Naive thymus-derived CD4-positive, alpha-beta T cell (primary cell): ENCODE data around the gene XYLT1. TPM values are rescaled to one million over a fixed set of nuclear protein-coding genes. Genes with fewer than 3 reads are reported as not detected.

Experiments used
- ATAC-seq: fragments of 150-1000 bp; cut with Tn5 transposase; 2 replicates; pipeline ENCODE4 v1.10.0; 2021; ENCODE audit warnings: mild to moderate bottlenecking, moderate library complexity
- CTCF ChIA-PET: fragments of 350-600 bp; sonication (Branson Sonifier 250); formaldehyde crosslinking; loops from one replicate; lab custom pipeline; 2021; ENCODE audit warnings: antibody characterized with exemption; lab: Charles Lee
- POLR2A ChIA-PET: fragments of 350-600 bp; sonication (Branson Sonifier 250); formaldehyde crosslinking; loops from one replicate; lab custom pipeline; 2021; ENCODE audit warnings: antibody characterized with exemption, inconsistent platforms; lab: Charles Lee
- DNase-seq, 9 donors: peaks; one replicate each; pipeline versions ENCODE4 v3.0.0 to v3.0.0-alpha.2; 2020 to 2022; ENCODE audit warnings: mixed read lengths in 1 of 9
- H3K27ac ChIP-seq: one replicate; pipeline ENCODE4 v1.7.0; 2013; ENCODE audit warnings: mild to moderate bottlenecking, low read depth, low read length, moderate library complexity
- H3K27me3 ChIP-seq, 2 donors: one replicate each; pipeline ENCODE4 v1.7.0; 2013; ENCODE audit warnings: low read length in 2 of 2, mild to moderate bottlenecking in 2 of 2, moderate library complexity in 2 of 2; ENCODE audit not compliant: control insufficient read depth in 2 of 2, insufficient read depth in 2 of 2
- H3K36me3 ChIP-seq, 3 experiments: 1 replicate in 2 of 3; 2 replicates in 1 of 3; pipeline ENCODE4 v1.7.0; 2013; ENCODE audit warnings: low read length in 3 of 3, mild to moderate bottlenecking in 3 of 3, moderate library complexity in 1 of 3; ENCODE audit not compliant: insufficient read depth in 3 of 3, control insufficient read depth in 2 of 3
- H3K4me1 ChIP-seq, 2 donors: one replicate each; pipeline ENCODE4 v1.7.0; 2013; ENCODE audit warnings: low read length in 2 of 2, mild to moderate bottlenecking in 2 of 2, moderate library complexity in 1 of 2; ENCODE audit not compliant: control insufficient read depth in 2 of 2, insufficient read depth in 2 of 2
- H3K4me3 ChIP-seq: 2 replicates; pipeline ENCODE4 v1.7.0; 2013; ENCODE audit warnings: mild to moderate bottlenecking, low read length
- H3K9me3 ChIP-seq, 3 experiments: 1 replicate in 2 of 3; 2 replicates in 1 of 3; pipeline ENCODE4 v1.7.0; 2013; ENCODE audit warnings: low read length in 3 of 3; ENCODE audit not compliant: control insufficient read depth in 2 of 3
- H3K27ac Mint-ChIP-seq, 9 donors: one replicate each; pipeline ENCODE4 v1.8.0; 2020 to 2022; ENCODE audit warnings: mixed read lengths in 9 of 9, mild to moderate bottlenecking in 8 of 9, moderate library complexity in 5 of 9, inconsistent platforms in 2 of 9
- H3K27me3 Mint-ChIP-seq, 5 donors: one replicate each; pipeline ENCODE4 v1.8.0; 2021 to 2022; ENCODE audit warnings: mixed read lengths in 5 of 5, mild to moderate bottlenecking in 1 of 5
- H3K36me3 Mint-ChIP-seq, 5 donors: one replicate each; pipeline ENCODE4 v1.8.0; 2020 to 2022; ENCODE audit warnings: mixed read lengths in 5 of 5, mild to moderate bottlenecking in 3 of 5, inconsistent platforms in 1 of 5
- H3K4me1 Mint-ChIP-seq, 7 donors: one replicate each; pipeline ENCODE4 v1.8.0; 2020 to 2022; ENCODE audit warnings: mixed read lengths in 7 of 7, mild to moderate bottlenecking in 3 of 7, inconsistent platforms in 1 of 7
- H3K4me3 Mint-ChIP-seq, 10 donors: one replicate each; pipeline ENCODE4 v1.8.0; 2020 to 2022; ENCODE audit warnings: mild to moderate bottlenecking in 10 of 10, mixed read lengths in 10 of 10, moderate library complexity in 6 of 10, inconsistent platforms in 2 of 10
- H3K9me3 Mint-ChIP-seq, 11 donors: one replicate each; pipeline ENCODE4 v1.8.0; 2020 to 2022; ENCODE audit warnings: mixed read lengths in 11 of 11, mild to moderate bottlenecking in 4 of 11, inconsistent platforms in 1 of 11, moderate library complexity in 1 of 11
- intact Hi-C, 2 donors: fragments of 100-400 bp; cut with micrococcal nuclease; formaldehyde crosslinking; loops; one replicate each; pipeline ENCODE4 v1.15.1; 2023
- polyA plus RNA-seq, 2 donors: library from polyadenylated mRNA; unstranded; fragments of 300-500 nt; fragmentation: Illumina TruSeq; gene quantifications; one replicate each; pipeline ENCODE4 v1.2.3, GENCODE V29; 2021
- total RNA-seq, 6 experiments: library from RNA in 5 of 6; stranded (reverse) in 5 of 6; gene quantifications; 1 replicate in 5 of 6; 2 replicates in 1 of 6; pipeline ENCODE4 v1.2.3 and lab custom pipeline; 2021 to 2026

Gene XYLT1
- total and polyA plus RNA-seq, 7 experiments from 2014 or later: 1.9 to 50.4 (median 37.9) TPM

- no peak overlapping the region for H3K4me3 ChIP-seq
- no peaks in the 10 kb centered on the region for H3K27me3 Mint-ChIP-seq
- no peaks in the 10 kb centered on the region for H3K36me3 ChIP-seq
- peaks cover 29 to 71% (median 57%) of the 10 kb centered on the region in 7 donors for H3K4me1 Mint-ChIP-seq
- CTCF ChIA-PET: interaction anchor here (0.7 to 1.1 kb wide), 4 partner anchors 32 to 290 kb away, joined by 3 read pairs; no protein-coding TSS in a partner anchor
- H3K4me3 Mint-ChIP-seq: no peak overlapping the region
- DNase-seq (peak in 1 of 9 donors; percentile 11), ATAC-seq (peak; percentile 34)
- H3K9me3 Mint-ChIP-seq: no peaks in the 10 kb centered on the region
- intact Hi-C loops: loop anchor here (5.0 to 10.0 kb wide), 4 partner anchors 63 to 189 kb away; no protein-coding TSS in a partner anchor
- no peaks in the 10 kb centered on the region for H3K9me3 ChIP-seq
- peaks cover 0 to 6% (median 0%) of the 10 kb centered on the region in 5 donors for H3K36me3 Mint-ChIP-seq
- H3K4me1 ChIP-seq: peaks cover 0 to 23% of the 10 kb centered on the region in 2 donors
- POLR2A ChIA-PET: no interaction called here
- H3K27ac Mint-ChIP-seq: peak overlapping the region in 2 of 9 donors; percentile 10 to 33
- H3K27me3 ChIP-seq: no peaks in the 10 kb centered on the region
- no peak overlapping the region for H3K27ac ChIP-seq
Measured at GRCh38 chr16:17277981-17278381, 192.8 kb downstream of the XYLT1 start.

GRCh38 chr16:17276610-17277009 is 194.2 kb downstream of the XYLT1 start:
- Mint-ChIP-seq H3K4me1 (peaks cover 27 to 72% (median 61%) of the 10 kb centered on the region in 7 donors), H3K27ac (peak overlapping the region in 1 of 9 donors; percentile 29), H3K36me3 (peaks cover 0 to 12% (median 3%) of the 10 kb centered on the region in 5 donors), H3K9me3 (no peaks in the 10 kb centered on the region), H3K27me3 (no peaks in the 10 kb centered on the region), H3K4me3 (no peak overlapping the region)
- intact Hi-C loops: loop anchor here (5.0 to 10.0 kb wide), 4 partner anchors 62 to 191 kb away; no protein-coding TSS in a partner anchor
- no peaks in the 10 kb centered on the region for H3K27me3 ChIP-seq
- no peak overlapping the region for H3K27ac ChIP-seq
- peaks cover 0 to 23% of the 10 kb centered on the region in 2 donors for H3K4me1 ChIP-seq
- ATAC-seq: no peak
- H3K9me3 ChIP-seq: no peaks in the 10 kb centered on the region
- DNase-seq: no peak
- H3K4me3 ChIP-seq: no peak overlapping the region
- ChIA-PET POLR2A (no interaction called here), CTCF (no interaction called here)
- H3K36me3 ChIP-seq: no peaks in the 10 kb centered on the region

- no peak overlapping the region for H3K27ac ChIP-seq
- Mint-ChIP-seq H3K36me3 (peaks cover 0 to 12% (median 3%) of the 10 kb centered on the region in 5 donors), H3K9me3 (no peaks in the 10 kb centered on the region), H3K4me1 (peaks cover 27 to 78% (median 63%) of the 10 kb centered on the region in 7 donors), H3K27me3 (no peaks in the 10 kb centered on the region), H3K27ac (peak overlapping the region in 7 of 9 donors; percentile 12 to 92 (median 63)), H3K4me3 (peak overlapping the region in 2 of 10 donors; percentile 32 to 49)
- no peaks in the 10 kb centered on the region for H3K36me3 ChIP-seq
- CTCF ChIA-PET: interaction anchor here (0.6 kb wide), 1 partner anchor 195 kb away, joined by 3 read pairs; no protein-coding TSS in a partner anchor
- intact Hi-C loops: loop anchor here (5.0 to 10.0 kb wide), 4 partner anchors 61 to 191 kb away; no protein-coding TSS in a partner anchor
- no peak for DNase-seq
- peaks cover 0 to 23% of the 10 kb centered on the region in 2 donors for H3K4me1 ChIP-seq
- no peaks in the 10 kb centered on the region for H3K27me3 ChIP-seq
- H3K4me3 ChIP-seq: no peak overlapping the region
- no peak for ATAC-seq
- POLR2A ChIA-PET: no interaction called here
- no peaks in the 10 kb centered on the region for H3K9me3 ChIP-seq
Measured at GRCh38 chr16:17276010-17276530, 194.7 kb downstream of the XYLT1 start.

- ChIA-PET CTCF (interaction anchor here (0.6 to 0.7 kb wide), 2 partner anchors 192 to 196 kb away, joined by 3 read pairs; no protein-coding TSS in a partner anchor), POLR2A (no interaction called here)
- DNase-seq (no peak), ATAC-seq (no peak)
- H3K27ac Mint-ChIP-seq: peak overlapping the region in 8 of 9 donors; percentile 29 to 92 (median 68)
- peaks cover 28 to 77% (median 69%) of the 10 kb centered on the region in 7 donors for H3K4me1 Mint-ChIP-seq
- H3K9me3 ChIP-seq: no peaks in the 10 kb centered on the region
- intact Hi-C loops: loop anchor here (5.0 to 10.0 kb wide), 4 partner anchors 61 to 192 kb away; no protein-coding TSS in a partner anchor
- no peaks in the 10 kb centered on the region for H3K9me3 Mint-ChIP-seq
- H3K27me3 Mint-ChIP-seq: no peaks in the 10 kb centered on the region
- peaks cover 0 to 12% (median 3%) of the 10 kb centered on the region in 5 donors for H3K36me3 Mint-ChIP-seq
- H3K36me3 ChIP-seq: no peaks in the 10 kb centered on the region
- H3K27ac ChIP-seq: no peak overlapping the region
- H3K4me3 Mint-ChIP-seq: peak overlapping the region in 7 of 10 donors; percentile 12 to 49 (median 28)
- no peak overlapping the region for H3K4me3 ChIP-seq
- H3K4me1 ChIP-seq: peaks cover 0 to 23% of the 10 kb centered on the region in 2 donors
- no peaks in the 10 kb centered on the region for H3K27me3 ChIP-seq
Measured at GRCh38 chr16:17275076-17276009, 195.4 kb downstream of the XYLT1 start.

- peak; percentile 70 for ATAC-seq
- Histone ChIP-seq H3K27ac (no peak overlapping the region), H3K9me3 (no peaks in the 10 kb centered on the region), H3K4me3 (no peak overlapping the region), H3K36me3 (no peaks in the 10 kb centered on the region), H3K4me1 (peaks cover 0 to 17% of the 10 kb centered on the region in 2 donors), H3K27me3 (no peaks in the 10 kb centered on the region)
- ChIA-PET POLR2A (no interaction called here), CTCF (no interaction called here)
- Mint-ChIP-seq H3K9me3 (no peaks in the 10 kb centered on the region), H3K4me1 (peaks cover 26 to 63% (median 56%) of the 10 kb centered on the region in 7 donors), H3K27me3 (no peaks in the 10 kb centered on the region), H3K4me3 (peak overlapping the region in 1 of 10 donors; percentile 75), H3K36me3 (peaks cover 0 to 12% (median 3%) of the 10 kb centered on the region in 5 donors), H3K27ac (peak overlapping the region in 2 of 9 donors; percentile 18 to 55)
- peak in 1 of 9 donors; percentile 42 for DNase-seq
- intact Hi-C loops: loop anchor here (10.0 kb wide), 2 partner anchors 58 to 72 kb away; no protein-coding TSS in a partner anchor
Measured at GRCh38 chr16:17273142-17273561, 197.6 kb downstream of the XYLT1 start.

GRCh38 chr16:17272716-17273115 is 198.0 kb downstream of the XYLT1 start:
- intact Hi-C loops: loop anchor here (10.0 kb wide), 2 partner anchors 58 to 72 kb away; no protein-coding TSS in a partner anchor
- H3K4me3 Mint-ChIP-seq: peak overlapping the region in 1 of 10 donors; percentile 75
- no peaks in the 10 kb centered on the region for H3K9me3 Mint-ChIP-seq
- Histone ChIP-seq H3K4me3 (no peak overlapping the region), H3K27ac (no peak overlapping the region), H3K36me3 (no peaks in the 10 kb centered on the region), H3K4me1 (peaks cover 0 to 17% of the 10 kb centered on the region in 2 donors), H3K27me3 (no peaks in the 10 kb centered on the region), H3K9me3 (no peaks in the 10 kb centered on the region)
- CTCF ChIA-PET: no interaction called here
- H3K27ac Mint-ChIP-seq: peak overlapping the region in 2 of 9 donors; percentile 18 to 51
- peaks cover 0 to 12% (median 3%) of the 10 kb centered on the region in 5 donors for H3K36me3 Mint-ChIP-seq
- H3K4me1 Mint-ChIP-seq: peaks cover 26 to 63% (median 55%) of the 10 kb centered on the region in 7 donors
- POLR2A ChIA-PET: no interaction called here
- ATAC-seq (peak; percentile 18), DNase-seq (no peak)
- no peaks in the 10 kb centered on the region for H3K27me3 Mint-ChIP-seq
